Measurements from ENCODE around the gene RNF141.

RNF141 gene

DNA sequence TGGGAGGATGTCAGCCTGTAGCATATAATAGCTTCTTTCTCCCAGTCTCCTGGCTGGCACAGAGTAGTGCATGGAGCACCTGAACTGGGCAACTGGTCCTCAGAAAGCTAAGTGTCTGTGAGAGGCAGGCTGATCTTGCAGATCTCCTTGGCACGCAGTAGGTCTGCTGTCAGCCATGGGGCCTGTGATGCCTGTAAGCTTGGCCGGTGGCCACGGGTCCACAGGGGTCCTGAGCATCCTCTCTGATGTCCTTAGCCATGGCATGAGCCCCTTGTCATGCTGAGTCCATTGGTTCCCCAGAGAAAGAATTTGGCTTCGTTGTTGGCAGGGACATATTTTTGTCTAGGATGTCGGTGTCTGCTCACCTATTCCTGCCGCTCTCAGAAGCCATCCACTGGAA is 61.0 kb downstream of the RNF141 start:
- Mint-ChIP-seq H3K4me3 (no peak overlapping the region), H3K27ac (no peak overlapping the region), H3K9me3 (no peaks in the 10 kb centered on the region), H3K27me3 (ENCODE audit: low read depth) (no peaks in the 10 kb centered on the region), H3K36me3 (ENCODE audit: low read depth) (peaks cover 22% of the 10 kb centered on the region), H3K4me1 (ENCODE audit: low read depth) (no peaks in the 10 kb centered on the region)

GRCh38 chr11:10478574-10479550 is 62.1 kb downstream of the RNF141 start:
- Mint-ChIP-seq H3K27ac (no peak overlapping the region), H3K4me3 (no peak overlapping the region), H3K9me3 (no peaks in the 10 kb centered on the region), H3K36me3 (ENCODE audit: low read depth) (peaks cover 24% of the 10 kb centered on the region), H3K4me1 (ENCODE audit: low read depth) (no peaks in the 10 kb centered on the region), H3K27me3 (ENCODE audit: low read depth) (no peaks in the 10 kb centered on the region)

DNA sequence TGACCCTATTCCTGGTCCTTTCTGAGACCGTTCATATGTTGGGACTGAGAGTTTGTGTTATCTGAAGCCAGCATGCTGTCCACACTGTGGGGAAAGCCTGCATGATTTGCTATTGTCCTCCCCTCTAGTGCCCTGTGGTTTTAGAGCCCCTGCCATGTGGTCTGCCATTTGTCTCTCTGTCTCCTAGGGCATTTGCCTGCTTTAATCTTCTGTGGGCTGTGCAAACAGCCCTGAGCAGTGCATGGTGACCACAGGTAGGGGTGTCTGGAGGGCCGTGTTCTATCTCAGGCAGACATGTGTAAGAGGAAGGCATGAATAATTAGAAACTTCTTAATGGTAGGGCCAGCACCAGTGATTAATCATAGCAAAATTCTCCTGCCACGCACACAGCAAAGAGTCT is 62.9 kb downstream of the RNF141 start:
- H3K4me1 Mint-ChIP-seq (ENCODE audit: low read depth): no peaks in the 10 kb centered on the region
- H3K4me3 Mint-ChIP-seq: no peak overlapping the region
- peaks cover 24% of the 10 kb centered on the region for H3K36me3 Mint-ChIP-seq (ENCODE audit: low read depth)
- H3K27me3 Mint-ChIP-seq (ENCODE audit: low read depth): no peaks in the 10 kb centered on the region
- no peaks in the 10 kb centered on the region for H3K9me3 Mint-ChIP-seq
- H3K27ac Mint-ChIP-seq: no peak overlapping the region

DNA sequence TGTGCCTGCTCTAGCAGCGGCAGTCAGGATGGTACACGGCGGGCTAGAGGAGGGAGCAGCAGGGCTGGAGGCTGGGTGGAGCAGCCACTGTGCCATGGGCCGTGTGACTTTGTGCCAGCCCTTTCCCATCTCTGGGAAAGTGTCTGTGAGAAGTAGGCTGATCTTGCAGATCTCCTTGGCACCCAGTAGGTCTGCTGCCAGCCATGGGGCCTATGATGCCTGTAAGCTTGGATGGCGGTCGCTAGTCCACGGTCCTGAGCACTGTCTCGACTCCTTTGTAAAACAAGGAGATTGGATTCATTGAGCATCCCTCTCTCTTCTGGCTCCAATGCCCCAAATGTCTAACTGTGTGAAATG is 63.3 kb downstream of the RNF141 start:
- Mint-ChIP-seq H3K36me3 (ENCODE audit: low read depth) (peaks cover 24% of the 10 kb centered on the region), H3K4me3 (no peak overlapping the region), H3K4me1 (ENCODE audit: low read depth) (no peaks in the 10 kb centered on the region), H3K27ac (no peak overlapping the region), H3K27me3 (ENCODE audit: low read depth) (no peaks in the 10 kb centered on the region), H3K9me3 (no peaks in the 10 kb centered on the region)

DNA sequence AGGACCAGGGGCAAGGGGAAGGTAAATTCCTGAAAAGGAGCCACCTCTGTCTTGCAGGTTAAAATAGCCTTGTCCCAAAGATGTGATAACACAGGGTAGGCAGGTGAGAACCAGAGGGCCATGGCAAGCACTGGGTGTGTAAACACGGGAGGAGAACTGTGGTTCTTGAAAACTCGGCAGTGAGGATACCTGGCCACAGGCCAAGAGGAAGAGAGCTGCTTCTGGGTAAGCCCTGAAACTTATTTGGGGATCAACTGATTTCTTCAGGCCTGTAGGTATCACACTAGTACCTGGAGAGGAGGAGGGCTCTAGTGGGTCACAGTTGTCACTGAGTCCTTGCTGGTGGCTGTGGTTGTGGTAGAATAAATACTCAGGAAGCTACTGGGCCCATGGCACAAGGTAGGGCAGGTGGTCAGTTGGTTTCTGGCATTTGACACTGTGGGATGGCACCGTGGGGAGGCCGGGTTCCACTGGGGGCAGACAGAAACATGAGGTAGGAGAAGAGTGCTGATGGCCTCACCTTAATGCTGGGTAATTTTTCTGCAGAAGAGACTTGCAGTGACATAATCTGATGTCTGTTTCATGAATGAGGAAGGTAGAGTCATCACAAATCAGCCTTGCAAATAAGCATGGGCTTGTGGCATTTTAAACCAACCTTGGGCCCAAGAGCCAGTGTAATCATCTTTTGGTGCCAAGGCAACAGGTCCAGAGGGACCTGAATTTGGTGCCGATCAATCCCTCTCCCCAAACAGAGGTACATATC is 63.9 kb downstream of the RNF141 start:
- H3K4me3 Mint-ChIP-seq: no peak overlapping the region
- no peaks in the 10 kb centered on the region for H3K27me3 Mint-ChIP-seq (ENCODE audit: low read depth)
- H3K9me3 Mint-ChIP-seq: no peaks in the 10 kb centered on the region
- H3K4me1 Mint-ChIP-seq (ENCODE audit: low read depth): no peaks in the 10 kb centered on the region
- H3K36me3 Mint-ChIP-seq (ENCODE audit: low read depth): peaks cover 22% of the 10 kb centered on the region
- H3K27ac Mint-ChIP-seq: no peak overlapping the region

GRCh38 chr11:10476342-10476741 is 64.6 kb downstream of the RNF141 start:
- H3K27ac Mint-ChIP-seq: no peak overlapping the region

GRCh38 chr11:10474551-10474950 is 66.4 kb downstream of the RNF141 start:
- no peaks in the 10 kb centered on the region for H3K27me3 Mint-ChIP-seq (ENCODE audit: low read depth)
- H3K4me3 Mint-ChIP-seq: no peak overlapping the region
- H3K4me1 Mint-ChIP-seq (ENCODE audit: low read depth): no peaks in the 10 kb centered on the region
- H3K36me3 Mint-ChIP-seq (ENCODE audit: low read depth): peaks cover 18% of the 10 kb centered on the region
- no peak overlapping the region for H3K27ac Mint-ChIP-seq
- H3K9me3 Mint-ChIP-seq: no peaks in the 10 kb centered on the region

More at GRCh38 chr11:10476342-10476741, 64.6 kb downstream of the RNF141 start:
- Mint-ChIP-seq H3K36me3 (ENCODE audit: low read depth) (peaks cover 21% of the 10 kb centered on the region), H3K4me3 (no peak overlapping the region), H3K9me3 (no peaks in the 10 kb centered on the region), H3K27me3 (ENCODE audit: low read depth) (no peaks in the 10 kb centered on the region), H3K4me1 (ENCODE audit: low read depth) (no peaks in the 10 kb centered on the region)

DNA sequence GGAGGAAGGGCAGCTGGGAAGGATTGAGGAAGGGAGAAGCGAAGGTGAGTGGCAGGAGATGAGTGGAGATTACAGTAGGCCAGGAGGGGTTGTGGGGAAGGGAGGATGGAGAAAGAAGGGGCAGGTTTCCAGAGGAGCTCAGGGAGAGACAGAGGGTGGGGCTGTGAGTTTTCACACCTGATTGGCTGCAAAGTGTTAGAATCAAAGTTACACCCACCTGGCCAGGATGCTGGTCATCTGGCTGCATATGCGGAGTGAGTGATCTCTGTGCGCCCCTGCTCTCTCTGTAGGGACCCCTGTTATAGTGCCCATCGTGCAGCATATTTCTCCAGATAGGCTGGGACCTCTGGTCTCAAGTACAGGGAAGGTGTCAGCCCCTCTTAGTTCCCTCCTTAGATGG is 67.6 kb downstream of the RNF141 start:
- Mint-ChIP-seq H3K4me1 (ENCODE audit: low read depth) (no peaks in the 10 kb centered on the region), H3K27me3 (ENCODE audit: low read depth) (no peaks in the 10 kb centered on the region), H3K27ac (no peak overlapping the region), H3K36me3 (ENCODE audit: low read depth) (peaks cover 19% of the 10 kb centered on the region), H3K9me3 (peaks cover 10% of the 10 kb centered on the region), H3K4me3 (no peak overlapping the region)

GRCh38 chr11:10462746-10463300 is 78.2 kb downstream of the RNF141 start:
- H3K27me3 Mint-ChIP-seq (ENCODE audit: low read depth): no peaks in the 10 kb centered on the region
- peaks cover 57% of the 10 kb centered on the region for H3K36me3 Mint-ChIP-seq (ENCODE audit: low read depth)
- H3K9me3 Mint-ChIP-seq: peaks cover 8% of the 10 kb centered on the region
- no peak overlapping the region for H3K27ac Mint-ChIP-seq
- H3K4me3 Mint-ChIP-seq: no peak overlapping the region
- H3K4me1 Mint-ChIP-seq (ENCODE audit: low read depth): peaks cover 23% of the 10 kb centered on the region
